Heart left ventricle (tissue), 16 donors: ENCODE measurements around the gene PLAC8L1. TPM values are rescaled to one million over a fixed set of nuclear protein-coding genes. Genes with fewer than 3 reads are reported as not detected.

Experiments
- ATAC-seq, 4 donors: fragments of 200-7000 bp; cut with Tn5 transposase; one replicate each; pipeline ENCODE4 v1.9.1; 2020 to 2022; ENCODE audit warnings: moderate library complexity in 4 of 4, mild to moderate bottlenecking in 3 of 4, moderate number of reproducible peaks in 1 of 4
- DNase-seq, 5 donors: peaks; one replicate each; pipeline ENCODE4 v3.0.0-alpha.2; 2020
- H3K27ac ChIP-seq, 12 donors: fragments of 200-600 bp; sonication (generic) in 4 of 12; one replicate each; pipeline versions ENCODE4 v1.5.0 to v1.8.0; 2016 to 2022; ENCODE audit warnings: mild to moderate bottlenecking in 2 of 12
- H3K27me3 ChIP-seq, 9 donors: fragments of 200-600 bp; sonication (generic) in 2 of 9; one replicate each; pipeline versions ENCODE4 v1.5.1 to v1.8.0; 2016 to 2022; ENCODE audit warnings: mild to moderate bottlenecking in 3 of 9
- H3K36me3 ChIP-seq, 9 donors: fragments of 200-600 bp; sonication (generic) in 2 of 9; one replicate each; pipeline versions ENCODE4 v1.5.0 to v1.8.0; 2018 to 2022; ENCODE audit warnings: mild to moderate bottlenecking in 2 of 9
- H3K4me1 ChIP-seq, 12 donors: fragments of 200-600 bp; sonication (generic) in 4 of 12; one replicate each; pipeline versions ENCODE4 v1.5.0 to v1.8.0; 2016 to 2022; ENCODE audit warnings: mild to moderate bottlenecking in 3 of 12
- H3K4me3 ChIP-seq, 12 donors: fragments of 200-600 bp; sonication (generic) in 4 of 12; one replicate each; pipeline versions ENCODE4 v1.5.0 to v1.8.0; 2017 to 2022; ENCODE audit warnings: mild to moderate bottlenecking in 9 of 12, moderate library complexity in 4 of 12
- H3K9me3 ChIP-seq, 12 donors: fragments of 200-600 bp; sonication (generic) in 4 of 12; one replicate each; pipeline versions ENCODE4 v1.5.0 to v1.8.0; 2016 to 2022; ENCODE audit warnings: mild to moderate bottlenecking in 1 of 12
- POLR2A ChIP-seq, 2 donors: fragments of 450-650 bp; IDR thresholded peaks; one replicate each; pipeline ENCODE4 v1.6.1; 2017; ENCODE audit warnings: antibody characterized with exemption in 2 of 2, mild to moderate bottlenecking in 2 of 2, moderate library complexity in 2 of 2
- WGBS, 4 donors: extraction: QIAGEN DNeasy Blood & Tissue Kit in 2 of 4; methylation state at CpG; one replicate each; pipeline versions ENCODE4 v1.1.5 to v1.1.7; 2013 to 2018; 5-methylcytosine and 5-hydroxymethylcytosine counted together
- intact Hi-C, 10 donors: fragments of 100-400 bp; cut with DNase I; formaldehyde crosslinking; loops; one replicate each; pipeline versions ENCODE4 v1.11.1 to v1.14.2; 2022
- polyA plus RNA-seq, 2 donors: library from polyadenylated mRNA; stranded (reverse); fragments of 200-250 nt; gene quantifications; one replicate each; pipeline ENCODE4 v1.2.3, GENCODE V29; 2013
- total RNA-seq, 9 donors: library from RNA; depleted of rRNA in 2 of 9; stranded (reverse); fragments of >200 nt in 2 of 9; fragmentation: NEBNext Ultra II Directional in 3 of 9; extraction: Animal tissue kit (Norgen Biotek cat#: 25700) in 3 of 9; gene quantifications; one replicate each; pipeline versions ENCODE4 v1.1.0 to v1.2.4, GENCODE V29; 2016 to 2023
- TF ChIP-seq, protein P1 (sequence below), 12 donors: fragments of 200-600 bp; sonication (generic) in 4 of 12; IDR thresholded peaks; one replicate each; pipeline versions ENCODE4 v1.5.0 to v1.8.0; 2018 to 2022; ENCODE audit warnings: antibody characterized with exemption in 12 of 12, mild to moderate bottlenecking in 5 of 12
- donor health status: ischemic (EF 13 %, LVEDD 7.1; RV severe dilation, severe dysfunction).
- donor health status: healthy with polysubstance abuse.
- donor health status: DM: no; HTN: yes; CAD: no.
- donor health status: DM: no; HTN: no; CAD: no.
- donor health status: ischemic (EF 25% LVEDD 6.9; RV normal size, moderate dysfunction).
- donor health status: ischemic (EF 25% LVEDD 5.7; RV mildly dilated, moderate dysfunction).
- donor health status: healthy.
- donor health status: DM: yes; HTN: yes; CAD: no.
- donor health status: ischemic (EF 35%, LVEDD 5.7; RV mildly dilated, moderate dysfunction).
- donor health status: nonischemic (EF 11% LVEDD 7.7; RV severe dilation, severe dysfunction).
- donor health status: DM: yes; HTN: yes; CAD: no.
- donor health status: PGD.
- donor health status: ischemic (EF 29% LVEDD 5.4; RV normal size, mild dysfunction).
- donor health status: nonischemic (EF 23%, LVEDD 6.1; RV moderate dilation, normal function).

The PLAC8L1 gene
- total and polyA plus RNA-seq, 11 donors: 0.59 TPM; not detected in 10

DNA sequence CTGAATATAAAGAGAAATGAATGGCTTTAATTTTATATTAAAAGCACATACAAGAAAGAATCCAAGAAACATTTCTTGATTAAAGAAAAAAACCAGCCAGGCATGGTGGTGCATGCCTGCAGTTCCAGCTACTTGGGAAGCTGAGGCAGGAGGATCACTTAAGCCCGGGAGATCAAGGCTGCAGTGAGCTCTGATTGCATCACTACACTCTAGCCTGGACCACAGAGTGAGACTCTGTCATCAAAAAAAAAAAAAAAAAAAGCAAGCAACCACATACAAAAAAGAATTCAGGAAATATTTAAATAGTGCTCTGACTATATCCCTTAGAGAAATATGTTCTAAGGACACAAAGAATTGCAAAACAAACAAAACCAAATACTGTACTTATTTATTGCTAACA, 2.5 kb upstream of the PLAC8L1 start:
- WGBS, 4 donors: 52 to 75% (median 58%) methylated on average over 1 of the region's 1 CpG
- Histone ChIP-seq H3K4me3 (no peak overlapping the region), H3K9me3 (no peaks in the 10 kb centered on the region), H3K4me1 (peaks cover 0 to 16% (median 0%) of the 10 kb centered on the region in 12 donors), H3K27ac (no peak overlapping the region), H3K27me3 (no peaks in the 10 kb centered on the region), H3K36me3 (peaks cover 0 to 16% (median 7%) of the 10 kb centered on the region in 9 donors)
- no peak for TF ChIP-seq POLR2A (IDR thresholded peaks at IDR 0.05)
- TF ChIP-seq, protein P1, sequence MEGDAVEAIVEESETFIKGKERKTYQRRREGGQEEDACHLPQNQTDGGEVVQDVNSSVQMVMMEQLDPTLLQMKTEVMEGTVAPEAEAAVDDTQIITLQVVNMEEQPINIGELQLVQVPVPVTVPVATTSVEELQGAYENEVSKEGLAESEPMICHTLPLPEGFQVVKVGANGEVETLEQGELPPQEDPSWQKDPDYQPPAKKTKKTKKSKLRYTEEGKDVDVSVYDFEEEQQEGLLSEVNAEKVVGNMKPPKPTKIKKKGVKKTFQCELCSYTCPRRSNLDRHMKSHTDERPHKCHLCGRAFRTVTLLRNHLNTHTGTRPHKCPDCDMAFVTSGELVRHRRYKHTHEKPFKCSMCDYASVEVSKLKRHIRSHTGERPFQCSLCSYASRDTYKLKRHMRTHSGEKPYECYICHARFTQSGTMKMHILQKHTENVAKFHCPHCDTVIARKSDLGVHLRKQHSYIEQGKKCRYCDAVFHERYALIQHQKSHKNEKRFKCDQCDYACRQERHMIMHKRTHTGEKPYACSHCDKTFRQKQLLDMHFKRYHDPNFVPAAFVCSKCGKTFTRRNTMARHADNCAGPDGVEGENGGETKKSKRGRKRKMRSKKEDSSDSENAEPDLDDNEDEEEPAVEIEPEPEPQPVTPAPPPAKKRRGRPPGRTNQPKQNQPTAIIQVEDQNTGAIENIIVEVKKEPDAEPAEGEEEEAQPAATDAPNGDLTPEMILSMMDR (IDR thresholded peaks at IDR 0.05): no peak
- ATAC-seq (no peak), DNase-seq (no peak)
- intact Hi-C loops: no loop called here

DNA sequence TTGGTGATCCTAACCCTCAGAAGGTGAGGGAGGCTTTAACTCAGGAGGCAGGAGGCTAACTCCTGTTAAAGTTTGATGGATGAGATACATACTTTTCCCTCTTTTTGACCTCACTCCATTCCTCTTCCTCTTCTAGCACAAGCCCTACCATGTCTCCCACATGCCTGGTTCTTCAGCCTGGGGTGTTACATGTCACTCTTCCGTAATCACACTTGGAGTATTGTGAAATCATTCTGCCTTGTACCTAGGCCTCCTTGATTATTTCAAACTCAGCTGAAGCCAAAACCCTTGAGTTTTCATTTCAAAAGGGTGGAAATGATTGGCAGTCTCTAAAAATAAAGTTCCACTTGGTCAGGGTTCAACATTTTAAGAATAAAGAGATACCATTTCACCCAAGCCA, 1.8 kb downstream of the PLAC8L1 start:
- ATAC-seq (peak; percentile 82 to 96 (median 90)), DNase-seq (peak in 1 of 5 donors; percentile 40)
- Histone ChIP-seq H3K9me3 (no peaks in the 10 kb centered on the region), H3K27ac (peak overlapping the region in 9 of 12 donors; percentile 20 to 74 (median 58)), H3K36me3 (no peaks in the 10 kb centered on the region), H3K4me3 (no peak overlapping the region), H3K27me3 (no peaks in the 10 kb centered on the region), H3K4me1 (peaks cover 0 to 14% (median 0%) of the 10 kb centered on the region in 12 donors)
- intact Hi-C loops: loop anchor here in 3 of 10 donors (2.0 to 5.0 kb wide), 3 partner anchors 31 to 45 kb away; no protein-coding TSS in a partner anchor
- 35 to 72% (median 54%) methylated on average over 1 of the region's 1 CpG for WGBS, 4 donors
- TF ChIP-seq POLR2A (IDR thresholded peaks at IDR 0.05): no peak
- TF ChIP-seq, protein P1 (IDR thresholded peaks at IDR 0.05): no peak

DNA sequence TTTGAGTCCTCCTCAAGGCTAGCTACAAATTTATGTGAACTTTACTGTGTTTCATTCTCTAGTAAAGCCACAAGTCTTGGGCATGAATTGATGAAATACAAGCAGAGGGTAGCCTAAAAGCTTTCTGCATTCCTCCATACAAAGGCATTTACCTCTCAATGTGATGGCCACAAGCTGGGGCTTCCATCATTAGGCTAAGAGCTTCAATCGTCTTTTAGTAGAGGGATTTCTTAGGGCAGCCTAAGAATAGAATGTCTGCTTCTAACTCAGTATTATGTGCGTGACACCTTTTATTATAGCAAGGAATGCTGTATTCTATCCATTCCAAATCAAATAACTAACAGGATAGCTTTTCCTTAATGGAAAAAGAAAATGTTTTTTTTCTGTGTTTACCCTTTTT, 3.7 kb downstream of the PLAC8L1 start:
- no peaks in the 10 kb centered on the region for H3K27me3 ChIP-seq
- no peak for ATAC-seq
- intact Hi-C loops: loop anchor here in 3 of 10 donors (2.0 to 5.0 kb wide), 3 partner anchors 29 to 43 kb away; no protein-coding TSS in a partner anchor
- H3K4me3 ChIP-seq: no peak overlapping the region
- DNase-seq: no peak
- peaks cover 0 to 14% (median 0%) of the 10 kb centered on the region in 12 donors for H3K4me1 ChIP-seq
- no peak for TF ChIP-seq POLR2A (IDR thresholded peaks at IDR 0.05)
- TF ChIP-seq, protein P1 (IDR thresholded peaks at IDR 0.05): no peak
- no peaks in the 10 kb centered on the region for H3K36me3 ChIP-seq
- H3K27ac ChIP-seq: no peak overlapping the region
- no peaks in the 10 kb centered on the region for H3K9me3 ChIP-seq
- WGBS, 4 donors: 46 to 55% (median 53%) methylated on average over 2 of the region's 2 CpGs

DNA sequence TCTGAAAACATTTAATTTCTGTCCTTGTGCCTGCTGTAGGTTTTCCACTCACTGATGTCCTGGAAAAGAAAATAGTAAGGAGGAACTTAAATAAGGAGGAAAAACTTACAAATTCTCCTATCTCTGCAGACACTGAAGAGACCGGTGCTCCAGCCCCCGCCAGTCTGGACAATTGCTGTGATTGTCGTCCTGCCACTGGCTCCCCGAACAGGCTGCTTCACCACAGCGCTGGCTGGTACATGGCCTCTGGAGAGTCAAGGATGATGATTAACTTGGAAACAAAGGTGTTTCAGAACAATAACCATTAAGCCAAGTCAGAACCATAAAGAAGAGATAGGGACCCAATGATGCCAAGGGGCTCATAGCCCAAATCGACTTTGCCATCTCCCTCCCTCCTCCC, 7.3 kb downstream of the PLAC8L1 start:
- no peak for DNase-seq
- Histone ChIP-seq H3K4me3 (no peak overlapping the region), H3K9me3 (no peaks in the 10 kb centered on the region), H3K4me1 (peaks cover 0 to 3% (median 0%) of the 10 kb centered on the region in 12 donors), H3K27ac (no peak overlapping the region), H3K36me3 (no peaks in the 10 kb centered on the region), H3K27me3 (no peaks in the 10 kb centered on the region)
- no peak for ATAC-seq
- intact Hi-C loops: no loop called here
- no peak for TF ChIP-seq POLR2A (IDR thresholded peaks at IDR 0.05)
- TF ChIP-seq, protein P1 (IDR thresholded peaks at IDR 0.05): no peak
- WGBS, 4 donors: 84 to 91% (median 90%) methylated on average over 6 of the region's 6 CpGs
